D721Med (cell line): ENCODE measurements around the gene PHLDB3.
A peak's percentile ranks its signal among the peaks of the same experiment; 100 is the strongest.

Experiments
- DNase-seq: peaks from one replicate; pipeline ENCODE4 v3.0.0; 2011; ENCODE audit warnings: low spot score; ENCODE audit not compliant: insufficient read length
- FAIRE-seq: peaks from 2 replicates; lab custom pipeline; 2011; peaks lifted over from hg19 to GRCh38; lab: Jason Lieb, UNC
- TF ChIP-seq, protein P1 (sequence below): IDR thresholded peaks from 2 replicates; pipeline ENCODE4 v1.5.1; 2012; ENCODE audit warnings: mild to moderate bottlenecking, control low read depth; ENCODE audit not compliant: insufficient read depth; ENCODE audit errors: missing control alignments

PHLDB3 gene

DNA sequence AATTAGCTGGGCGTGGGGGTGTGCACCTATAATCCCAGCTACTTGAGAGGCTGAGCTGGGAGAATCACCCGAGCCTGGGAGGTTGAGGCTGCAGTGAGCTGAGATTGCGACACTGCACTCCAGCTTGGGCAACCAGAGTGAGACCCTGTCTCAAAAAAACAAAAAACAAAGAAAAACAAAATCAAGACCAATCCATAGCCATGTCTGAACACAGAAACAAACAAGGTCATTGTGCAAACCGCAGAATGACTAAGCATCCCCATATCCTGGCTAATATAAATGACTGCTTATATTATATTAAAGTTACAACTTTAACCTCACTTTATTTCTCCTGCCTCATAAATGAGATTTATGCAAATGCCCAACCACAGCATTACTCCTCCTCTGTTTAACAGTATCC, 36.8 kb downstream of the PHLDB3 start:
- TF ChIP-seq, protein P1, sequence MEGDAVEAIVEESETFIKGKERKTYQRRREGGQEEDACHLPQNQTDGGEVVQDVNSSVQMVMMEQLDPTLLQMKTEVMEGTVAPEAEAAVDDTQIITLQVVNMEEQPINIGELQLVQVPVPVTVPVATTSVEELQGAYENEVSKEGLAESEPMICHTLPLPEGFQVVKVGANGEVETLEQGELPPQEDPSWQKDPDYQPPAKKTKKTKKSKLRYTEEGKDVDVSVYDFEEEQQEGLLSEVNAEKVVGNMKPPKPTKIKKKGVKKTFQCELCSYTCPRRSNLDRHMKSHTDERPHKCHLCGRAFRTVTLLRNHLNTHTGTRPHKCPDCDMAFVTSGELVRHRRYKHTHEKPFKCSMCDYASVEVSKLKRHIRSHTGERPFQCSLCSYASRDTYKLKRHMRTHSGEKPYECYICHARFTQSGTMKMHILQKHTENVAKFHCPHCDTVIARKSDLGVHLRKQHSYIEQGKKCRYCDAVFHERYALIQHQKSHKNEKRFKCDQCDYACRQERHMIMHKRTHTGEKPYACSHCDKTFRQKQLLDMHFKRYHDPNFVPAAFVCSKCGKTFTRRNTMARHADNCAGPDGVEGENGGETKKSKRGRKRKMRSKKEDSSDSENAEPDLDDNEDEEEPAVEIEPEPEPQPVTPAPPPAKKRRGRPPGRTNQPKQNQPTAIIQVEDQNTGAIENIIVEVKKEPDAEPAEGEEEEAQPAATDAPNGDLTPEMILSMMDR, result no peak
- FAIRE-seq, result no peak
- DNase-seq, result no peak

DNA sequence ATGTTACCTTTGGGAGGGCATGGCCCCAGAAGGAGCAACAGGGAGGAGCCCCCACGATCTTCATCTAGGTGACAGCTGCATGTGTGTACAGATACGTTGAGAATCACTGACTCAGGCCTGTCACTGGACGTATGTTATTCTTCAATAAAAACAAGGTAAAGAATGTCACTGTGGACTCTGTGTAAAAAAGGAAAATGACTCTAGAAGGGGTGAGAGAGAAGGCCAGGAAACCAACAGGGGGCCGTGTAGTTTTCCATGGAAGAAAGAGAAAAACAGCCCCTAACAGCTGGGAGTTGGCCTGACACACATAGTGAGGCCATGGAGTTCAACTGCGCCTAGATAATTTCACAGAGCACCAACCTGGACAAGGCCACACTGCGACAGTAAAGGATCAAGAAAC, 37.3 kb downstream of the PHLDB3 start:
- DNase-seq, result no peak
- TF ChIP-seq, protein P1, result no peak
- no peak for FAIRE-seq

DNA sequence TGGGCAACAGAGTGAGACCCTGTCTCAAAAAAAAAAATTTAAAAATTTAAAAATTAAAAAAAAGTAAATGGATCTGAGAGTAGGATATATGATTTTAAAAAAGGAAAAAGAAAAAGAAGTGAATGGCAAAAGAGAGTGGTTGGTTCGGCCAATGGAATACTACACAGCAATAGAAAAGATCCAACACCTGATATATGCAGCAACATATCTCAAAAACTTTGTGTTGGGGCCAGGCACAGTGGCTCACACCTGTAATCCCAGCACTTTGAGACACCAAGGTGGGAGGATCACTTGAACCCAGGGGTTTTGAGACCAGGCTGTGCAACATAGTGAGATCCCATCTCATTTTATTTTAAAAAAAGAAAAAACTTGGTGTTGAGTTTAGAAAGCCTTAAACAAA, 37.8 kb downstream of the PHLDB3 start:
- TF ChIP-seq, protein P1, result no peak
- FAIRE-seq, result no peak
- DNase-seq, result no peak

DNA sequence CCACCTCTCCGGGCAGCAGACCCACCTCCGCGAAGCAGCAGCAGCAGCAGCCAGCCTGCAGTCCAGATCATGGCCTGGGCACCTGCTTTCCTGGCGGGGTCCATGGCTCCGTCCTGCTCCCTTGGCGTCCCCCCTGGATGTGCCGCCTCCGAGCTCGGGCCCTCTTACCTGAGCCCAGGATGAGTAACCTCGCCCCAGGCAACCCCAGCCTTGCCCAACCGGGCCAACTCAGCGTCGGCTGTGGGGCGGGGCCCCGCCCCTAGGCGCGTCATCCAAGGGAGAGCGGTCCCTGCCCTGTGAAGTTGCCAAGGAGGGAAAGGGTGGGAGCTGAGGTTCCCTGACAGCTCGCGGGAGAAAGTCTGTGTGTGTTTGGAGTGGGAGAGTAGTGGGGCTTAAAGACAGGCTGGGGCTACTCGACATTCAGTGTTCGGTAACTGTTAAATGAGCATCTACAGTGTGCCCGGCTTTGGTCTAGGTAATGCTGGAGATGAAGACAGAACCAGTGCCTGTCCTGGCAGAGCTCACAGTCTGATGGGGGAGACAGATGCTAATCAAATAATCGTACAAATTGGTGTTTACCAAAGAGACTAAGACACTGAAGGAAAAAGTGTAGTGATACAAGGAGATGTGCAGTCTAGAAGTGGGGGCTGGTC, 39.0 kb downstream of the PHLDB3 start, which contains the start of gene LYPD3:
Gene LYPD3 (minus strand): TSS at position 141 of the 653 bp plus-strand sequence. CDS start 37 bp downstream, at position 104.
- TF ChIP-seq, protein P1, result no peak
- no peak for FAIRE-seq
- no peak for DNase-seq

DNA sequence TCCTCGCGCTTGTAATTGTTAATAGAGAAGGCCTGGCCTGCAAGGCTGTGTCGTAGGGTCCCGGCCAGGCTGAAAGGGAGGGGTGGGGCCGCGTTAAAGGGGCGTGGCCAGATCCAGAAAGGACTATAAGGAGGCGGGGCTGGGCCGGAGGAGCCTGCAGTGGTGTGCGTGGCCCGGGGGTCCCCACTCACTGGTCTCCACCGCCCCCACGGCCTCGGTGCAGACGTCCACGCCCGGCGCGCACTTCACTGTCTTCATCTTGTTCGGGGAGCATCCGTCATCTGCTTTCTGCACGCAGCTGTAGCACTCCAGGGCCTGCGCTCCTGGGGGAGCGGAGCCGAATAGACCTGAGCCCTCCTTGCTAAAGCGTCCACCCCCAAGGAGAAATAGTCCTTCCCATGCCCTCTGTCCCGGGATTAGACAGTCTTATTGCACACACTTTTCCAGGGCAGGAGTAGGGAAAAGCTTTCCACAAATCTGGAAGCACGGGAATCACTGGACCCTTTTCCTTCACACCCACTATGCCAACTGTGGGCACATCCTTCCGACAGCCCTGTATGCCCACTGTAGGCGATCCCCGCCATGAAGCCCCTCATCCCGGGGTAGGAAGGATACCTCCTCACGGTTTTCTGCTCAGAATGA, 40.3 kb downstream of the PHLDB3 start:
- DNase-seq (peak; percentile 76), FAIRE-seq (no peak)
- TF ChIP-seq, protein P1, result no peak

DNA sequence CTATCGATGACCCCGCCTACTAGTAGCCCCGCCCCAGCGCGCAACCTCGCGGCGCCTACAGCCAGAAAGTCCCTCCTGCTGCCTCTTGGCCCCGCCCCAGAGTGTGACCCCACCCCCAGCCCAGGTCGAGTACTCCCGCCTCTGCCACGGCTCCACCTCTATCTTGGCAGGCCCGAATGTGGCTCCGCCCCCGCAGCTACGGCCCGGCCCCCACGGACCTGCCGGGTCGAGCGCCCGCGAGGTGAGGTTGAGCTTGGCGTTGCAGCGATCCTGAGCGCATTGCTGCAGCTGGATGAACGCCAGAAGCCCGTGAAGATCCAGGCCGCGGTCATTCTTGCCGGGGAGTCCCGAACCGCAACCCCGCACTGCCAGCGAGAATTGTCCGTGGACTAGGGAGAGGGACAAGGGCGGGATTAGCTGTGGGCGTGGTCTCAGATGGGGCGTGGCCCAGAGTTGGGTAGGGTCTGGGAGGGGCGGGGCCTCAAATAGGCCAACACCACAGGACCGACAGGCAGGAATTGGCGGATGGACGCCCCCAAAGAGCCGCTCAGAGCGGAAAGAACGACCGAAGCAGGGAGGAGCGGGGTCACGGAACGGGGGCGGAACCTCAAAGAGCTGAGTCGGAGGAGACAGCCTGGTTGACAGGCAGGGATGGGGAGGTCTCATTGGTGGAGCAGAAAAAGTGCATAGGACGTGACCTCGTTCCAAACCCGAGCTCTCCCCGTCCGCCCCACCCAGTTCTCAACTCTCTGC, 41.0 kb downstream of the PHLDB3 start:
- TF ChIP-seq, protein P1, result no peak
- FAIRE-seq (no peak), DNase-seq (peak; percentile 91)
